ENCODE measurements around the gene KCNK5. TPM values are rescaled to one million over a fixed set of nuclear protein-coding genes. Genes with fewer than 3 reads are reported as not detected.

KCNK5 gene
- total RNA-seq, 6 experiments from 2014 or later, result not detected

GRCh38 chr6:39181826-39182225 is 47.4 kb downstream of the KCNK5 start:
- peaks cover 72% of the 10 kb centered on the region for H3K9me3 Mint-ChIP-seq
- TF ChIP-seq CTCF (IDR thresholded peaks at IDR 0.05), result no peak
- peaks cover 12% of the 10 kb centered on the region for H3K36me3 Mint-ChIP-seq (ENCODE audit: low read depth)

GRCh38 chr6:39181333-39181732 is 47.9 kb downstream of the KCNK5 start:
- Mint-ChIP-seq H3K4me3 (no peak overlapping the region), H3K27me3 (ENCODE audit: insufficient read depth) (peaks cover 6% of the 10 kb centered on the region; the same call in 1 of the 2 replicates), H3K4me1 (ENCODE audit: low read depth) (no peaks in the 10 kb centered on the region), H3K36me3 (ENCODE audit: low read depth) (peaks cover 12% of the 10 kb centered on the region), H3K9me3 (peaks cover 75% of the 10 kb centered on the region), H3K27ac (no peak overlapping the region)
- no peak for TF ChIP-seq CTCF (IDR thresholded peaks at IDR 0.05)
- DNase-seq, result no peak

More at GRCh38 chr6:39181826-39182225, 47.4 kb downstream of the KCNK5 start:
- H3K4me1 Mint-ChIP-seq (ENCODE audit: low read depth), result no peaks in the 10 kb centered on the region
- H3K27ac Mint-ChIP-seq, result no peak overlapping the region
- H3K27me3 Mint-ChIP-seq (ENCODE audit: insufficient read depth), result peaks cover 6% of the 10 kb centered on the region; the same call in 1 of the 2 replicates
- no peak overlapping the region for H3K4me3 Mint-ChIP-seq
- no peak for DNase-seq

- DNase-seq, result no peak
- Mint-ChIP-seq H3K27me3 (ENCODE audit: insufficient read depth) (peaks cover 6% of the 10 kb centered on the region; the same call in 1 of the 2 replicates), H3K4me3 (no peak overlapping the region), H3K36me3 (ENCODE audit: low read depth) (peaks cover 12% of the 10 kb centered on the region), H3K9me3 (peaks cover 72% of the 10 kb centered on the region), H3K27ac (no peak overlapping the region), H3K4me1 (ENCODE audit: low read depth) (no peaks in the 10 kb centered on the region)
- TF ChIP-seq CTCF (IDR thresholded peaks at IDR 0.05), result no peak
These were observed 50.5 kb downstream of the KCNK5 start for GRCh38 chr6:39178804-39179203.

GRCh38 chr6:39178235-39178634 is 51.0 kb downstream of the KCNK5 start:
- H3K9me3 Mint-ChIP-seq, result peaks cover 67% of the 10 kb centered on the region
- DNase-seq, result no peak
- H3K27me3 Mint-ChIP-seq (ENCODE audit: insufficient read depth), result peaks cover 6% of the 10 kb centered on the region; the same call in 1 of the 2 replicates
- TF ChIP-seq CTCF (IDR thresholded peaks at IDR 0.05), result no peak
- H3K4me3 Mint-ChIP-seq, result no peak overlapping the region
- no peak overlapping the region for H3K27ac Mint-ChIP-seq
- peaks cover 12% of the 10 kb centered on the region for H3K36me3 Mint-ChIP-seq (ENCODE audit: low read depth)
- H3K4me1 Mint-ChIP-seq (ENCODE audit: low read depth), result no peaks in the 10 kb centered on the region

- no peak overlapping the region for H3K27ac Mint-ChIP-seq
- H3K4me1 Mint-ChIP-seq (ENCODE audit: low read depth), result no peaks in the 10 kb centered on the region
- H3K36me3 Mint-ChIP-seq (ENCODE audit: low read depth), result peaks cover 12% of the 10 kb centered on the region
These were observed 52.1 kb downstream of the KCNK5 start for GRCh38 chr6:39177130-39177529.

More at GRCh38 chr6:39177130-39177529, 52.1 kb downstream of the KCNK5 start:
- Mint-ChIP-seq H3K27me3 (ENCODE audit: insufficient read depth) (peaks cover 6% of the 10 kb centered on the region; the same call in 1 of the 2 replicates), H3K9me3 (peaks cover 60% of the 10 kb centered on the region), H3K4me3 (no peak overlapping the region)
- TF ChIP-seq CTCF (IDR thresholded peaks at IDR 0.05), result no peak
- no peak for DNase-seq
